Keratinocyte (primary cell): ENCODE data around the gene DUSP10.

Experiments used
- EZH2 ChIP-seq: IDR thresholded peaks from one replicate; pipeline ENCODE4 v1.6.1; 2012; ENCODE audit warnings: inconsistent platforms, mild to moderate bottlenecking, low read length, moderate library complexity
- TF ChIP-seq, protein P1 (sequence below), 3 experiments: IDR thresholded peaks in 1 of 3; conservative IDR thresholded peaks in 1 of 3; optimal IDR thresholded peaks in 1 of 3; 2 replicates in 2 of 3; 3 replicates in 1 of 3; pipeline versions ENCODE3 to v1.5.1; 2011; ENCODE audit warnings: low read length in 3 of 3, mild to moderate bottlenecking in 3 of 3, moderate library complexity in 2 of 3, control low read depth in 1 of 3, inconsistent platforms in 1 of 3; ENCODE audit not compliant: insufficient read depth in 2 of 3; ENCODE audit errors: extremely low read depth in 1 of 3

DNA sequence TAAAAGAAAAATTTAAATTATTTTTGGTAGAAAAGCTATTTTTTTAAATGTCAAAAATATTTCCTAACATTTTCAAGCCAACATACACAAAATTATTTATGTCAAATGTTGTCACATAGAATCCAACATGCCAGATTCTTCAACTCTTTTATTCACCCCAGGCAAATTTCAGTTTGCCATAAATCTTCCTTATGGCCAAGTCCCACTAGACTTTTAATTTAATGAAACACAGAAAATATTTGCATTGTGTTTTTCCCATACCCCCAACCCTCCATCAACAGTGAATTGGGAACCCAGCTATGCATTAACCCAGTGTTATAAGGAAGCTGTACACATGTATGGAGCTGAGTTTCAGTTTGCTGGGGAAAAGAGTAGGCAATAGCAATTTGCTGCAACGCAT is 41.4 kb downstream of the DUSP10 start:
- TF ChIP-seq, protein P1, sequence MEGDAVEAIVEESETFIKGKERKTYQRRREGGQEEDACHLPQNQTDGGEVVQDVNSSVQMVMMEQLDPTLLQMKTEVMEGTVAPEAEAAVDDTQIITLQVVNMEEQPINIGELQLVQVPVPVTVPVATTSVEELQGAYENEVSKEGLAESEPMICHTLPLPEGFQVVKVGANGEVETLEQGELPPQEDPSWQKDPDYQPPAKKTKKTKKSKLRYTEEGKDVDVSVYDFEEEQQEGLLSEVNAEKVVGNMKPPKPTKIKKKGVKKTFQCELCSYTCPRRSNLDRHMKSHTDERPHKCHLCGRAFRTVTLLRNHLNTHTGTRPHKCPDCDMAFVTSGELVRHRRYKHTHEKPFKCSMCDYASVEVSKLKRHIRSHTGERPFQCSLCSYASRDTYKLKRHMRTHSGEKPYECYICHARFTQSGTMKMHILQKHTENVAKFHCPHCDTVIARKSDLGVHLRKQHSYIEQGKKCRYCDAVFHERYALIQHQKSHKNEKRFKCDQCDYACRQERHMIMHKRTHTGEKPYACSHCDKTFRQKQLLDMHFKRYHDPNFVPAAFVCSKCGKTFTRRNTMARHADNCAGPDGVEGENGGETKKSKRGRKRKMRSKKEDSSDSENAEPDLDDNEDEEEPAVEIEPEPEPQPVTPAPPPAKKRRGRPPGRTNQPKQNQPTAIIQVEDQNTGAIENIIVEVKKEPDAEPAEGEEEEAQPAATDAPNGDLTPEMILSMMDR (optimal IDR thresholded peaks at IDR 0.05 in 1 of 3, IDR thresholded peaks at IDR 0.05 in 1 of 3, conservative IDR thresholded peaks at IDR 0.05 in 1 of 3; ENCODE audit: extremely low read depth in 1 of 3, insufficient read depth in 2 of 3, low read length in 3 of 3): no peak
- TF ChIP-seq EZH2: no peak
